Breast epithelium (tissue), 4 donors: Measurements from ENCODE around the gene TBC1D2B. TPM values are rescaled to one million over a fixed set of nuclear protein-coding genes. Genes with fewer than 3 reads are reported as not detected.

Source experiments
- DNase-seq, 2 donors: peaks; one replicate each; pipeline ENCODE4 v3.0.0-alpha.2; 2019; ENCODE audit warnings: low spot score in 2 of 2
- H3K27ac ChIP-seq, 2 donors: fragments of 200-600 bp; sonication (generic) in 1 of 2; one replicate each; pipeline ENCODE4 v1.5.1; 2016 to 2019; ENCODE audit warnings: mild to moderate bottlenecking in 1 of 2
- H3K27me3 ChIP-seq, 2 donors: fragments of 200-600 bp; sonication (generic) in 1 of 2; one replicate each; pipeline versions ENCODE4 v1.5.1 to v1.6.0; 2017 to 2019; ENCODE audit warnings: control low read depth in 1 of 2, mild to moderate bottlenecking in 1 of 2
- H3K36me3 ChIP-seq: fragments of 200-600 bp; one replicate; pipeline ENCODE4 v1.5.1; 2019
- H3K4me1 ChIP-seq, 2 donors: fragments of 200-600 bp; sonication (generic); one replicate each; pipeline ENCODE4 v1.5.1; 2016 to 2019; ENCODE audit warnings: control low read depth in 1 of 2
- H3K4me3 ChIP-seq, 3 donors: fragments of 200-600 bp; sonication (generic); 1 replicate in 2 of 3; 2 replicates in 1 of 3; pipeline ENCODE4 v1.5.1; 2016 to 2019; ENCODE audit warnings: mild to moderate bottlenecking in 3 of 3, moderate library complexity in 2 of 3
- H3K9me3 ChIP-seq, 2 donors: fragments of 200-600 bp; sonication (generic) in 1 of 2; one replicate each; pipeline ENCODE4 v1.5.1; 2016 to 2019; ENCODE audit warnings: control low read depth in 1 of 2
- POLR2A ChIP-seq: fragments of 450-650 bp; IDR thresholded peaks from one replicate; pipeline ENCODE4 v1.6.1; 2016; ENCODE audit warnings: antibody characterized with exemption, mild to moderate bottlenecking, moderate library complexity
- POLR2AphosphoS5 ChIP-seq, 3 donors: sonication (generic); formaldehyde crosslinking; IDR thresholded peaks; one replicate each; pipeline ENCODE4 v1.6.1; 2017; ENCODE audit warnings: antibody characterized with exemption in 3 of 3
- intact Hi-C: fragments of 100-400 bp; cut with DNase I; formaldehyde crosslinking; loops from one replicate; pipeline ENCODE4 v1.15.1; 2023; ENCODE audit warnings: low total_unique reads
- total RNA-seq, 3 donors: library from RNA; depleted of rRNA; stranded (reverse); fragments of >200 nt; gene quantifications; one replicate each; pipeline ENCODE4 v1.1.0, GENCODE V29; 2016
- TF ChIP-seq, protein P1 (sequence below), 3 donors: fragments of 450-650 bp; IDR thresholded peaks; one replicate each; pipeline ENCODE4 v1.5.1; 2016 to 2017; ENCODE audit warnings: antibody characterized with exemption in 3 of 3, mild to moderate bottlenecking in 3 of 3, moderate library complexity in 3 of 3

TBC1D2B gene
- total RNA-seq, 3 donors from 2014 or later = 44.9 to 71.0 (median 69.2) TPM

DNA sequence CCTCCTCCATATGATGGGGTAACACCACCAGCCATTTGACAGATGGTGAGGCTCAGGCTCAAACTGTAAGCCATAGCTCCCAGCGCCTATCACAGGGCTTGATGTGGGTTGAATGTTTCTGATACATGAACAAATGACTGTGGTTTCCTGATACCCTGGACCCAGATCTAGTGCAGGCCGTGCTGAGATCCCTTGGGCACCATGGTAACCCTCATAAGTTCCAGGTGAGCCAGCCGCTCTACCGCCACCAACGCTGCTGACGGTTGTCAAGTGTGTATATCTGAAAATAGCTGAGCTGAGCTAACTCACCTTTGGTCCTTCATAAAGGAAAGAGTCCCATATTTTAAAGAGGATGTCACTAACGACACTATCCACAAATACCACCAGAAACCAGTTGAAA is 74.5 kb downstream of the TBC1D2B start:
- peak overlapping the region in 1 of 2 donors; percentile 11 for H3K27ac ChIP-seq
- TF ChIP-seq, protein P1, sequence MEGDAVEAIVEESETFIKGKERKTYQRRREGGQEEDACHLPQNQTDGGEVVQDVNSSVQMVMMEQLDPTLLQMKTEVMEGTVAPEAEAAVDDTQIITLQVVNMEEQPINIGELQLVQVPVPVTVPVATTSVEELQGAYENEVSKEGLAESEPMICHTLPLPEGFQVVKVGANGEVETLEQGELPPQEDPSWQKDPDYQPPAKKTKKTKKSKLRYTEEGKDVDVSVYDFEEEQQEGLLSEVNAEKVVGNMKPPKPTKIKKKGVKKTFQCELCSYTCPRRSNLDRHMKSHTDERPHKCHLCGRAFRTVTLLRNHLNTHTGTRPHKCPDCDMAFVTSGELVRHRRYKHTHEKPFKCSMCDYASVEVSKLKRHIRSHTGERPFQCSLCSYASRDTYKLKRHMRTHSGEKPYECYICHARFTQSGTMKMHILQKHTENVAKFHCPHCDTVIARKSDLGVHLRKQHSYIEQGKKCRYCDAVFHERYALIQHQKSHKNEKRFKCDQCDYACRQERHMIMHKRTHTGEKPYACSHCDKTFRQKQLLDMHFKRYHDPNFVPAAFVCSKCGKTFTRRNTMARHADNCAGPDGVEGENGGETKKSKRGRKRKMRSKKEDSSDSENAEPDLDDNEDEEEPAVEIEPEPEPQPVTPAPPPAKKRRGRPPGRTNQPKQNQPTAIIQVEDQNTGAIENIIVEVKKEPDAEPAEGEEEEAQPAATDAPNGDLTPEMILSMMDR (IDR thresholded peaks at IDR 0.05) = no peak
- TF ChIP-seq POLR2A (no peak), POLR2AphosphoS5 (IDR thresholded peaks at IDR 0.05) (no peak)
- H3K36me3 ChIP-seq = no peaks in the 10 kb centered on the region
- intact Hi-C loops = no loop called here
- no peaks in the 10 kb centered on the region for H3K4me1 ChIP-seq
- no peak overlapping the region for H3K4me3 ChIP-seq
- H3K27me3 ChIP-seq = no peaks in the 10 kb centered on the region
- no peak for DNase-seq
- no peaks in the 10 kb centered on the region for H3K9me3 ChIP-seq

DNA sequence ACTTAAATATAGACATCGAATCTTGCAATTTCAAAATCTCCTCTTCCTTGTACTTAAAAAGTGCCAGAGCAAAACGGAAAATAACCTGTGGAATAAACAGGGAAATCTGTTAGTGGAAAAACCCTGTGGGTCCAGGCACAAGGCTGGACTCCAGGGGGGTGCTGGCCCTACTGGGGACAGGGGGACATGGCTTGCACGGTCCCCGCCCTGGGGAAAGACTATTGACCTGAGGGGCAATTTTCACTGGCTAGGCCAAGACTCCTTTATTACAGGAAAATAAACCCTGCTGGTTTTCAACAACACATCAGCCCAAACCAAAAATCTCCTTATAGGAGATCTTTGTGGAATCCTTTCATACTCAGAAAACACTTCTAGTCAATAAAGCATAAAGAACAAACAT is 75.9 kb downstream of the TBC1D2B start:
- Histone ChIP-seq H3K27ac (no peak overlapping the region), H3K27me3 (no peaks in the 10 kb centered on the region), H3K4me3 (no peak overlapping the region), H3K36me3 (no peaks in the 10 kb centered on the region), H3K9me3 (no peaks in the 10 kb centered on the region), H3K4me1 (no peaks in the 10 kb centered on the region)
- DNase-seq = no peak
- TF ChIP-seq, protein P1 (IDR thresholded peaks at IDR 0.05) = no peak
- TF ChIP-seq POLR2A (no peak), POLR2AphosphoS5 (IDR thresholded peaks at IDR 0.05) (no peak)
- intact Hi-C loops = no loop called here

DNA sequence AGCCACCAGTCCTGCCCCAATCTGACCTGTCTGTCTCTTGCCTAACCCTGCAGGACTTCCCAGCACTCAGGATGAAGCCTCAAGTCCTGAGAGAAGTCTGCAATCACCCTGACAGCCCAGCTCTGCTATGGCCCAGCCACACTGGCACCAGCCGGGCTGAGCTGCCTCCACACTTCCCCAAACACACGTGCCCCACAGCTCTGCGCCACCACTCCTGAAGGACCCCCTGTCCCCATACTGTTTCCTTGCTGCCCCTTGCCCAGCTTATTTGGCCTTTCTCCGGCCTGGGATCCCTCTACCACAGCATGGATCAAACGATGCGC is 76.6 kb downstream of the TBC1D2B start:
- TF ChIP-seq POLR2AphosphoS5 (IDR thresholded peaks at IDR 0.05) (no peak), POLR2A (no peak)
- TF ChIP-seq, protein P1 (IDR thresholded peaks at IDR 0.05) = no peak
- peak overlapping the region in 1 of 2 donors; percentile 33 for H3K27ac ChIP-seq
- H3K36me3 ChIP-seq = no peaks in the 10 kb centered on the region

DNA sequence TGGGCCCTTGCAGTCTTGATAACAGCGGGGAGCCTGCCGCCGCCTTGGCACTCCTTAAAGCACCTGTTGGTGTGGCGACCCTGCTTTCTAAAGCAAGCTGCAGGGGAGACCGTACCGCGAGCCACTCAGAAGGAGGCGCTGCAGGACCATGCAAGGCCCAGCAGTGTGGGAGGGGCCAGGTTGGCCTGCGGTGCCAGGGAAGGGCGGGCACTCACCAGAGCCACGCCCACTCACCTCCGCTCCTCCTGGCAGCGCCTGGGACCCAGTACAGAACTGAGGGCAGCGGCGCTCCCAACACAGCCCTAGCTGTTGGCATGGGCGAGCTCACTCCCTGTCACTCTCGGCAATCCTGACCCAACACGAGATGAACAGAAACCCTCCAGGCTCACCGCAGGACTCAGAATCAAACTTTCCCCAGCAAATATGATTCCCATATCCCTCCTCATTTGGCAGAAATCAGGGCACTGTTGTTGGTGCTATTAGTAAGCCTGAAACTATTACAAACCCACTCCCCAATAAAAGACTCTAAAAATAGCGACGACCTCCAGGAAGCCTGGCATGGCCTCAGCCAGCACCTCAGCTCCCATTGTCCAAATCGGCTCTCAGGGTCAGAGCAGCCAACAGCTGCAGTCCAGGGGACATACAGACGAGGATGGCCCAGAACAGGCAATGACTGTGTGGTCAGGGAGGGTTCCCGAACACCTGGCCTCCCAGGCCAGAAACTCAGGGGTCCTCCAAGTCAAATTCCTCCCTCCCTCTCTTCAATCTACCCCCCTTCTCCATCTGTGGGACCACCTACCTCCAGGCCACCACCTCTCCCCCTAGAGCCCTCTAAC is 77.2 kb downstream of the TBC1D2B start:
- Histone ChIP-seq H3K4me3 (no peak overlapping the region), H3K27me3 (no peaks in the 10 kb centered on the region), H3K36me3 (no peaks in the 10 kb centered on the region), H3K9me3 (no peaks in the 10 kb centered on the region), H3K4me1 (no peaks in the 10 kb centered on the region), H3K27ac (peak overlapping the region in 1 of 2 donors; percentile 33)
- no peak for DNase-seq
- intact Hi-C loops = no loop called here
- TF ChIP-seq, protein P1 (IDR thresholded peaks at IDR 0.05) = peak in 1 of 3 donors; percentile 15
- TF ChIP-seq POLR2A = no peak

More for the DNA sequence above, 76.6 kb downstream of the TBC1D2B start:
- Histone ChIP-seq H3K9me3 (no peaks in the 10 kb centered on the region), H3K27me3 (no peaks in the 10 kb centered on the region), H3K4me1 (no peaks in the 10 kb centered on the region), H3K4me3 (no peak overlapping the region)
- DNase-seq = no peak
- intact Hi-C loops = no loop called here

DNA sequence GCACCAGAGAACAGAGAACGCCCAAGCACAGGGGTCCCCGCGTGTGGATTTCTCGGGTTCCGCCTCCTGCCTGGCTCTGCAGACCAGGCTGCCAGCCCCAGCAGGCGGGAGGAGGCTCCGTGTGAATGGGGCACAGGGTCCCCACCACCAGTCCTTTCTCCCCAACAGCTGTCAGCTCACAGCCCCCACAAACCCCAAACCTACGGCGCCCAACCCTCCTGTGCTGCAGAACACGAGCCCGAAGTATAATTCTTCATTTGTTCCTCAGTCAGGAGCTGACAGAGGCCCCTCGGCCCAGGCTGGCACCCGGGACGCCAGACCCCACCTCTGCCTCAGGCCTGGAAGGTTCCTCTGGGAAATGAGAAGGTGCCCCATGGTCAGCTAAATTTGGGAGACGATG is 78.0 kb downstream of the TBC1D2B start:
- no peak for DNase-seq

More for the DNA sequence above, 78.0 kb downstream of the TBC1D2B start:
- H3K27me3 ChIP-seq = no peaks in the 10 kb centered on the region
- no peaks in the 10 kb centered on the region for H3K4me1 ChIP-seq
- intact Hi-C loops = no loop called here
- no peaks in the 10 kb centered on the region for H3K9me3 ChIP-seq
- no peak overlapping the region for H3K4me3 ChIP-seq
- H3K36me3 ChIP-seq = no peaks in the 10 kb centered on the region
- peak overlapping the region in 1 of 2 donors; percentile 86 for H3K27ac ChIP-seq
- TF ChIP-seq POLR2AphosphoS5 (IDR thresholded peaks at IDR 0.05) = no peak
- TF ChIP-seq POLR2A = no peak
- TF ChIP-seq, protein P1 (IDR thresholded peaks at IDR 0.05) = no peak
